Fibroblast of villous mesenchyme (primary cell): Measurements from ENCODE around the gene LOX. TPM values are rescaled to one million over a fixed set of nuclear protein-coding genes. Genes with fewer than 3 reads are reported as not detected.

Experiments
- DNase-seq: peaks from one replicate; pipeline ENCODE4 v3.0.0-alpha.2; 2010; ENCODE audit warnings: low read depth
- H3K4me3 ChIP-seq: 2 replicates; pipeline ENCODE4 v1.5.1; 2011; ENCODE audit warnings: low read depth, mild to moderate bottlenecking, low read length
- total RNA-seq: library from RNA; depleted of rRNA; stranded (reverse); fragments of >200 nt; gene quantifications from 2 replicates; pipeline ENCODE4 v1.2.3, GENCODE V29; 2012
- TF ChIP-seq, protein P1 (sequence below): IDR thresholded peaks from 2 replicates; pipeline ENCODE4 v1.5.1; 2012; ENCODE audit warnings: low read depth, mild to moderate bottlenecking, low read length; ENCODE audit not compliant: insufficient read depth

Gene LOX
- total RNA-seq, 1 donor, result 91.1 TPM

DNA sequence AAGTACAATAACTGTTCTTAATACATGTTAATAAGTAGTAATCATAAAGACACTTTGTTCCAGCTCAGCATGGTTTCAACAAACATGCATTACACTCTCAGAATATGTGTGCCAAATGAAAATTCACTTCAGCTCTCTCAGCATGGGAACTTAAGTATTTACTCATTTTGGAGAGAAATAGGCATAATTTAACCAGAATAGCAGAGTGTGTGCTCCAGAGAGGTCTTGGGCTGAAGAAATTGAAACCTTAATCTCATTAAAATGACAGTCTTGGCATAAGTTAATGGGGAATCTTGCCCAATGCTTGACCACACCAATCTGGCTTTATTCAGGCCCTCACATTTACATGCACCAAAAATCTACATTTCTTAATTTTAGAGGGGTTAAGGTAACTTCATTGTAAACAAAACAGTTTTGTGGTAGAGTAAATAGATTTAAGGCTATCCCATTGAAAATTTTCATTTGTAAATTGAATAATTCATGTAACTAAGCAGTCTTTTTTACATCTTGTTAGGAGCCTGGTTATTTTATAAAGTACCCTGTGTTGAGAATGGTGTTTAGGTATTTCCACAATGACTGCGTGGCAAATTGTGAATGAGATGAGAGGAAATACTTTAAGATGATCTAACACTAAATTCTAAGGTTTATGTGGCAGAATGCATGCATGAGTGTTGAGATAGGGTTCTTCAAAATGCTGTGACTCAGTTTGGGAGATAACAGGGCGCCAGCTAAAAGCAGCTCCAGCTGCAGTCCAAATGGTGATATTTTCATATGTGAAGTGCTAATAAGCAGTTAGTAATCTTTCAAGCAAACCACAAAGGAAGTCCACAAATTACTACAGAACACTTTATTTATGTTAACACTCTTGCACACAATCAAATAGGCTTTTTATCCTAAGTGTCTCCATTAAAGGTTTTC, 11.3 kb upstream of the LOX start:
- TF ChIP-seq, protein P1, sequence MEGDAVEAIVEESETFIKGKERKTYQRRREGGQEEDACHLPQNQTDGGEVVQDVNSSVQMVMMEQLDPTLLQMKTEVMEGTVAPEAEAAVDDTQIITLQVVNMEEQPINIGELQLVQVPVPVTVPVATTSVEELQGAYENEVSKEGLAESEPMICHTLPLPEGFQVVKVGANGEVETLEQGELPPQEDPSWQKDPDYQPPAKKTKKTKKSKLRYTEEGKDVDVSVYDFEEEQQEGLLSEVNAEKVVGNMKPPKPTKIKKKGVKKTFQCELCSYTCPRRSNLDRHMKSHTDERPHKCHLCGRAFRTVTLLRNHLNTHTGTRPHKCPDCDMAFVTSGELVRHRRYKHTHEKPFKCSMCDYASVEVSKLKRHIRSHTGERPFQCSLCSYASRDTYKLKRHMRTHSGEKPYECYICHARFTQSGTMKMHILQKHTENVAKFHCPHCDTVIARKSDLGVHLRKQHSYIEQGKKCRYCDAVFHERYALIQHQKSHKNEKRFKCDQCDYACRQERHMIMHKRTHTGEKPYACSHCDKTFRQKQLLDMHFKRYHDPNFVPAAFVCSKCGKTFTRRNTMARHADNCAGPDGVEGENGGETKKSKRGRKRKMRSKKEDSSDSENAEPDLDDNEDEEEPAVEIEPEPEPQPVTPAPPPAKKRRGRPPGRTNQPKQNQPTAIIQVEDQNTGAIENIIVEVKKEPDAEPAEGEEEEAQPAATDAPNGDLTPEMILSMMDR, result no peak
- no peak overlapping the region for H3K4me3 ChIP-seq
- DNase-seq, result peak; percentile 96

DNA sequence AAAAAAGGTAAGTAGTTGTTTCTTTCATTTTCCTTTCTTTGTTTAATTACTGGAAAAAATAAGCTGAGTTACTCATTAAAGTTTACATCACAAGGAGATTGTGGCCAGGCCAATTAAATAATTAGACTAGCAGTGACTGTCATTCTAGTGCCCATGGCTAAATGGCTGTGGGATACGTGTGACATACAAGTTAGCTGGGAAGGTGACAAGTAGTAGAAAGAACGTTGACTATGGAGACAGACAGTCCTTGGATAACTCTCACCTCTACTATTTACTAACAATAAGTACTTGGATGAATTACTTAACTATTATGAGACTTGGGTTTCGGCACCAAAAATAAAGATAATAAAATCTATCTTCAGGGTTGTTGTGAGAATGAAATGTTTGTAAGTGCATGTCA, 7.0 kb upstream of the LOX start:
- H3K4me3 ChIP-seq, result no peak overlapping the region
- TF ChIP-seq, protein P1, result no peak
- no peak for DNase-seq

DNA sequence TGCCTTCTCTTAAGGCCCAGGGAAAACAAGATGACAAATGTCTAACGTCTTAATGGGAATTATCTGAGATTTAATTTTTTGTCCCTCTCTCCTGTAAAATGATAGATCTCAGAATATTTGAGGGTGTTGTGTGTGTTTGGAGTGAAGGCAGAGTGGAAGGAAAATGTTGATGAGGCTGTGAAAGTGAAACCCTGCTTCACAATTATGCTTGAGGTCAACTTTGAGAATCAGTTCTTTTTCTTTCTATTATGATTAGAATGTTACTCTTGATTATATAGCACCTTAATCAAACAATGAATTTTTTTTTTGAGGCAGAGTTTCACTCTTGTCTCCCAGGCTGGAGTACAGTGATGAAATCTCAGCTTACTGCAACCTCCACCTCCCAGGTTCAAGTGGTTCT, 5.5 kb upstream of the LOX start:
- TF ChIP-seq, protein P1, result no peak
- no peak for DNase-seq
- H3K4me3 ChIP-seq, result no peak overlapping the region

DNA sequence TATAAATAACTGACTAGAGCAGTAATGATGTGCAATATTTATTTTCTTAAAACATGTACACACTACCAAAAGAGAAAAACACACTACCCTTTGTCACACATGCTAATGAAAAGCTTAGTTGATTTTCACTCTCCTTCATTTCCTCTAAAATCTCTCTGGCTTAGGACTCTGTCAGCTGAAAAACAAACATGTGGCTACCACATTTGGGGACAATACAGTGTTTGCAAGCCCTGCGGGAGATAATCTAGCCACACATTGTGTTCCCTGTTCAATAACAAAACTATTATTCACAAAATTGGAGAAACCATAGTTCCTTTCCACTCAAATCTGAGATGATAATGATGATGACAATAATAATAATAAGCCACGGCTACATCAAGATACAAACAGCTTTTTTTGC, 3.5 kb upstream of the LOX start:
- H3K4me3 ChIP-seq, result no peak overlapping the region
- TF ChIP-seq, protein P1, result no peak
- no peak for DNase-seq

DNA sequence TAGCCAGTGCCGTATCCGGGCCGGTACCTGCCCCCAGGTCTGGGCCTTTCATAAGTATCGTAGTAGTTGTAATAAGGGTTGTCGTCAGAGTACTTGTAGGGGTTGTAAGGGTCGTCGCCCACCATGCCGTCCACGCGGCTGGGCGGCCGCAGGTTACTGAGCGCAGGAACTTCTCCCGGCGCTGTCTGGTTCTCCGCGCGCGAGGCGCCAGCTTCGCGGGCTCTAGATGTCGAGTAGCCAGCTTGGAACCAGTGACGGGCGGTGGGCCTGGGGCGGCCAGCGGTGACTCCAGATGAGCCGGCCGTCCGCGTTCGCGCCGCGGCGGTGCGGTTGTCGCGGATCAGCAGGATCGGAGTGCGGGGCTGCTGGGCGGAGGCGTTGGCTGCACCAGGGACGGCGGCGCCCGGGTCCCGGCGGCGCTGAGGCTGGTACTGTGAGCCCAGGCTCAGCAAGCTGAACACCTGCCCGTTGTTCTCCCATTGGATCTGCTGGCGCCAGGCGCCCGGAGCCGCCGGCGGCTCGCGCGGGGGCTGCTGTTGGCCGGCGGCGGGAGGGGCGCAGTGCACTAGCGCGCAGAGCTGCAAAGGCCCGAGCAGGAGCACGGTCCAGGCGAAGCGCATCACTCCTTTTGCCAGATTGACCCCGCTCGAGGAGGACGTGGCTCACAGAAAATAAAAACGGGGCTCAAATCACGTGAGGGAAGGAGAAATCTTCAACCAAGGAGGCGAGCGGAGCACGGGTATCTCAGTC, 518 bp downstream of the LOX start:
- DNase-seq, result no peak
- H3K4me3 ChIP-seq, result peak overlapping the region; percentile 97
- TF ChIP-seq, protein P1, result no peak

DNA sequence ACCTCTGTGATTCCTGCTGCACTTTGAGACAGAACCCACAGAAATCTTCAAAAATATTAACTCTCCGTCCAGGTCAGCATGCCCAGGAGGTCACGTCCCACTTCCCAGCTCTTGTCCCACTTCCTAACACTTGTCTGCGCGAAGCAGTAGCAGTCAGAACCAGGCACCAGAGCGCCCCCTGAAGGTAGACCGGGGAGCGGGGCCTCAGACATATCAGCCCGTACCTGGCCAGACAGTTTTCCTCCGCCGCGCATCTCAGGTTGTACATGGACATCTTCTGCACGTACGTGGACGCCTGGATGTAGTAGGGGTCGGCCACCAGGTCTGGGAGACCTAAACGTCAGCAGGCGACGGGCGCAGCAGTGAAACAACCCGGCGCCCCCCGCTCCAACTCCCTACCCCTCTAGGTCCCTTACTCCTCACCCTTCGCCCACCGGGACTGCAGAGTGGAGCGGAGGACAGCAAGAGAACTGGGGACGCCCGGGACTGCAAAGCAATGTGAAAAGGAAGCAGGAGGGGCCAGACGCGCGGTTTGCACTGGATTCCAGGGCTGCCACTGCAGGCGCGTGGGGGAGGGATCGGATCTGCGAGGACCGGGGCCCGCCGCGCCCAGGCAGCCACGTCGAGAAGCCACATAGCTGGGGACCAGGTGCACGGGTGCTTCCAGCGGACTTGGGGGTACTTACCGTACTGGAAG, 1.2 kb downstream of the LOX start:
- peak; percentile 86 for DNase-seq
- TF ChIP-seq, protein P1, result peak; percentile 94
- peak overlapping the region; percentile 97 for H3K4me3 ChIP-seq
